Keratinocyte (primary cell): ENCODE results near the gene MRTFB.

ENCODE experiments used
- CTCF ChIP-seq, 3 experiments: IDR thresholded peaks in 1 of 3; conservative IDR thresholded peaks in 1 of 3; optimal IDR thresholded peaks in 1 of 3; 2 replicates in 2 of 3; 3 replicates in 1 of 3; pipeline versions ENCODE3 to v1.5.1; 2011; ENCODE audit warnings: low read length in 3 of 3, mild to moderate bottlenecking in 3 of 3, moderate library complexity in 2 of 3, control low read depth in 1 of 3, inconsistent platforms in 1 of 3; ENCODE audit not compliant: insufficient read depth in 2 of 3; ENCODE audit errors: extremely low read depth in 1 of 3
- EZH2 ChIP-seq: IDR thresholded peaks from one replicate; pipeline ENCODE4 v1.6.1; 2012; ENCODE audit warnings: inconsistent platforms, mild to moderate bottlenecking, low read length, moderate library complexity

- TF ChIP-seq CTCF (optimal IDR thresholded peaks at IDR 0.05 in 1 of 3, IDR thresholded peaks at IDR 0.05 in 1 of 3, conservative IDR thresholded peaks at IDR 0.05 in 1 of 3; ENCODE audit: extremely low read depth in 1 of 3, insufficient read depth in 2 of 3, low read length in 3 of 3) (no peak), EZH2 (no peak)
Measured at GRCh38 chr16:14211856-14212543, 140.9 kb downstream of the MRTFB start.
